ENCODE results near the gene ABLIM2. TPM values are rescaled to one million over a fixed set of nuclear protein-coding genes. Genes with fewer than 3 reads are reported as not detected.
"Not testable (repeated sequence)": the region's sequence is repeated elsewhere in the genome, so short reads cannot be mapped to it uniquely, and the experiment has no call there.

Gene ABLIM2
- total RNA-seq, 1 experiment from 2014 or later, result 2.7 TPM

DNA sequence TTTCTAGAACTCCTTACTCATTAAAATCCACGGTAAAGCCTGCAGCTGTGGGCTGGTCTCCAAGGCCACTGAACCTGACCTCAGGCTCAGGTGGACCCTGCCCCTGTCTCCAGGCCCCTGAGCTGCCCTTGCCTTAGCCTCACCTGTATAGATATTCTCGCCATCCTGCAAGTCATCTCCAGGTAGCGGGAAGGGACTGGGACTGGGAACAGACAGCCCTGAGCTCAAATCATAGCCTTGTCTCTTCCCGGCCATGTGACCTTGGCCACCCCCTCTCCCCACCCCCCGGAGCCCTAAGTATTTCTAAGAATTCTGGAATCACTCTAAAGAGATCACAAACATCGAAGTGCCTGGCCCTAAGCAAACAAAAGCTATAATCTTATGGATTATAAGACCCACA, 17.7 kb downstream of the ABLIM2 start:
- peaks cover 11% of the 10 kb centered on the region for H3K4me1 ChIP-seq (ENCODE audit: insufficient read depth, low read length, poor library complexity, severe bottlenecking)
- no peak for DNase-seq (ENCODE audit: low spot score)
- BruUV-seq (replicated peaks), result no TSS peak
- H3K36me3 ChIP-seq (ENCODE audit: insufficient read depth, low read length, poor library complexity, severe bottlenecking), result no peaks in the 10 kb centered on the region
- no peak overlapping the region for H3K4me3 ChIP-seq (ENCODE audit: low read depth, low read length, poor library complexity, severe bottlenecking)
- TF ChIP-seq, protein P1, sequence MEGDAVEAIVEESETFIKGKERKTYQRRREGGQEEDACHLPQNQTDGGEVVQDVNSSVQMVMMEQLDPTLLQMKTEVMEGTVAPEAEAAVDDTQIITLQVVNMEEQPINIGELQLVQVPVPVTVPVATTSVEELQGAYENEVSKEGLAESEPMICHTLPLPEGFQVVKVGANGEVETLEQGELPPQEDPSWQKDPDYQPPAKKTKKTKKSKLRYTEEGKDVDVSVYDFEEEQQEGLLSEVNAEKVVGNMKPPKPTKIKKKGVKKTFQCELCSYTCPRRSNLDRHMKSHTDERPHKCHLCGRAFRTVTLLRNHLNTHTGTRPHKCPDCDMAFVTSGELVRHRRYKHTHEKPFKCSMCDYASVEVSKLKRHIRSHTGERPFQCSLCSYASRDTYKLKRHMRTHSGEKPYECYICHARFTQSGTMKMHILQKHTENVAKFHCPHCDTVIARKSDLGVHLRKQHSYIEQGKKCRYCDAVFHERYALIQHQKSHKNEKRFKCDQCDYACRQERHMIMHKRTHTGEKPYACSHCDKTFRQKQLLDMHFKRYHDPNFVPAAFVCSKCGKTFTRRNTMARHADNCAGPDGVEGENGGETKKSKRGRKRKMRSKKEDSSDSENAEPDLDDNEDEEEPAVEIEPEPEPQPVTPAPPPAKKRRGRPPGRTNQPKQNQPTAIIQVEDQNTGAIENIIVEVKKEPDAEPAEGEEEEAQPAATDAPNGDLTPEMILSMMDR (conservative IDR thresholded peaks at IDR 0.05; ENCODE audit: low read depth, low read length), result no peak
- no peak for TF ChIP-seq EZH2 (IDR thresholded peaks at IDR 0.05; ENCODE audit: borderline replicate concordance, low read depth, low read length, poor library complexity, severe bottlenecking)
- no peak overlapping the region for H3K27ac ChIP-seq (ENCODE audit: low read depth, low read length, poor library complexity, severe bottlenecking)
- intact Hi-C loops (cut with micrococcal nuclease; ENCODE audit: unreplicated experiment), result no loop called here
- POLR2A ChIA-PET (ENCODE audit: low non-redundant PET), result no interaction called here
- no peaks in the 10 kb centered on the region for H3K9me3 ChIP-seq (ENCODE audit: low read depth, low read length, poor library complexity, severe bottlenecking)
- H3K27me3 ChIP-seq (replicated peaks; ENCODE audit: insufficient read depth, low read depth, low read length, poor library complexity), result no peaks in the 10 kb centered on the region
- CTCF ChIA-PET, result interaction anchor here (0.8 kb wide), 1 partner anchor 254 kb away, joined by 7 read pairs; no protein-coding TSS in a partner anchor

DNA sequence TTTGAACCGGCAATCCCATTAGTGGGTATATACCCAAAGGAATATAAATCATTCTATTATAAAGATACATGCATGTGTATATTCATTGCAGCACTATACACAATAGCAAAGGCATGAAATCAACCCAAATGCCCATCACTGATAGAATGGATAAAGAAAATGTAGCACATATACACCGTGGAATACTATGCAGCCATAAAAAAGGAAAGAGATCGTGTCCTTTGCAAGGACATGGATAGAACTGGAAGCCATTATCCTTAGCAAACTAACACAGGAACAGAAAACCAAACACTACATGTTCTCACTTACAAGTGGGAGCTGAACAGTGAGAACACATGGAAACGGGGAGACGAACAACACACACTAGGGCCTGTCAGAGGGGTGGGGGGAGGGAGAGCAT, 18.9 kb downstream of the ABLIM2 start:
- H3K4me3 ChIP-seq (ENCODE audit: low read depth, low read length, poor library complexity, severe bottlenecking); intact Hi-C loops (cut with micrococcal nuclease; ENCODE audit: unreplicated experiment); H3K9me3 ChIP-seq (ENCODE audit: low read depth, low read length, poor library complexity, severe bottlenecking); DNase-seq (ENCODE audit: low spot score); H3K36me3 ChIP-seq (ENCODE audit: insufficient read depth, low read length, poor library complexity, severe bottlenecking); H3K4me1 ChIP-seq (ENCODE audit: insufficient read depth, low read length, poor library complexity, severe bottlenecking); BruUV-seq (replicated peaks); H3K27ac ChIP-seq (ENCODE audit: low read depth, low read length, poor library complexity, severe bottlenecking); POLR2A ChIA-PET (ENCODE audit: low non-redundant PET); H3K27me3 ChIP-seq (replicated peaks; ENCODE audit: insufficient read depth, low read depth, low read length, poor library complexity): not testable (repeated sequence)
- CTCF ChIA-PET, result interaction anchor here (0.7 kb wide), 1 partner anchor 42 kb away, joined by 3 read pairs; no protein-coding TSS in a partner anchor

DNA sequence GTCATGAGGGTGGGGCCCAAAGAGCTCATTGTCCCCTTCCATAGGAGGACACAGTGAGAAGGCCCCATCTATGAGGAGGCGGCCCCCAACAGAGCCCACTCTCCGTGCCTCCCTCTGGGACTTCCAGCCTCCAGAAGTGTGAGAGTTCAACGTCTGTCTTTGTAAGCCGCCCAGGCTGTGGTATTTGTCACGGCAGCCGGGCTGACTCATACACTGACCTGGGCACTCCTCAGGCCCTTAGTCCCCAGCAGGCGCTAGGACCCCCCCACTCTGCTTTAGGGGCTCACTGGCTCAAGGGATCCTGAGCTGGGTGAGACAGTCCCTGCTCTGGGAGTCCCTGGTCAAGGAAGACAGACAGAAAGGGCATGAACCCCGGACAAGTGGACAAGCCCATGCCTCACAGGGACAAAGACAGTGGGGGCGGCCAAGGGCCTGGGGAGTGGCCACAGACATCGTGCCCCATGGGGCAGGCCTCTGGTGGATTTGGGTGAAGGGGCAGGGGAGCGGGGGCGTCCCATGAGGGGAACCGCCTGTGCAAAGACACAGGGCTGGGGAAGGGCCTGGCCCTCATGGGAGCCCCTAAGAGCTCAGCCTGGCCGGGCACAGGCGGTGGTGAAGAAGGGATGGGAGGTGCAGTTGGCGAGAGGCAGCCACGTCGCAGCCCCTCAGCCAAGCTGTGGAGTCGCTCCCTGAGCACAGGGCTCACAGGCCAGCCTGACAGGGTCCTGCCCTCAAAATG, 21.5 kb downstream of the ABLIM2 start:
- intact Hi-C loops (cut with micrococcal nuclease; ENCODE audit: unreplicated experiment), result no loop called here
- DNase-seq (ENCODE audit: low spot score), result no peak
- CTCF ChIA-PET, result no interaction called here
- BruUV-seq (replicated peaks), result no TSS peak
- H3K27ac ChIP-seq (ENCODE audit: low read depth, low read length, poor library complexity, severe bottlenecking), result no peak overlapping the region
- POLR2A ChIA-PET (ENCODE audit: low non-redundant PET), result no interaction called here
- no peaks in the 10 kb centered on the region for H3K9me3 ChIP-seq (ENCODE audit: low read depth, low read length, poor library complexity, severe bottlenecking)
- TF ChIP-seq, protein P1 (conservative IDR thresholded peaks at IDR 0.05; ENCODE audit: low read depth, low read length), result no peak
- TF ChIP-seq EZH2 (IDR thresholded peaks at IDR 0.05; ENCODE audit: borderline replicate concordance, low read depth, low read length, poor library complexity, severe bottlenecking), result no peak
- H3K27me3 ChIP-seq (replicated peaks; ENCODE audit: insufficient read depth, low read depth, low read length, poor library complexity), result no peaks in the 10 kb centered on the region
- no peak overlapping the region for H3K4me3 ChIP-seq (ENCODE audit: low read depth, low read length, poor library complexity, severe bottlenecking)
- no peaks in the 10 kb centered on the region for H3K4me1 ChIP-seq (ENCODE audit: insufficient read depth, low read length, poor library complexity, severe bottlenecking)
- H3K36me3 ChIP-seq (ENCODE audit: insufficient read depth, low read length, poor library complexity, severe bottlenecking), result no peaks in the 10 kb centered on the region

DNA sequence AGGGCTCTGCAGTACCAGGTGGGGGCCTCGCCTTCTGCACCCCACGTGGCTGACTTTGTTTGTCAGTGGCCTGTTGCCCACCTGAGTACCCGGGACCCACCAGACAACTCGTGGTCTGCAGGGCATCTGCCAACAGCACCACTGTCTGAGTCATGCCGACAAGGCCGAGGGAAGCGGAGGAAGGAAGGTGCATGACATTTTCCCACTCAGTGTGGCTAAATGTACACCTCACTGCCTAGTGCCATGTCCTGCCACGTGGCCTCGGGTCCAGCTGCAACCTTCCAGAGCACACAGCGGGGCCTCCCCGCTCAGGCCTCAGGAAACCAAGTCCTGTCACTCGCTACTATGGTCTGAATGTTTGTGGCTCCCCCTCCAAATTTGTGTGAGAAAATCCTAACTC, 22.1 kb downstream of the ABLIM2 start:
- no peak overlapping the region for H3K27ac ChIP-seq (ENCODE audit: low read depth, low read length, poor library complexity, severe bottlenecking)
- no peaks in the 10 kb centered on the region for H3K27me3 ChIP-seq (replicated peaks; ENCODE audit: insufficient read depth, low read depth, low read length, poor library complexity)
- no peak overlapping the region for H3K4me3 ChIP-seq (ENCODE audit: low read depth, low read length, poor library complexity, severe bottlenecking)
- H3K36me3 ChIP-seq (ENCODE audit: insufficient read depth, low read length, poor library complexity, severe bottlenecking), result no peaks in the 10 kb centered on the region
- POLR2A ChIA-PET (ENCODE audit: low non-redundant PET), result no interaction called here
- no peaks in the 10 kb centered on the region for H3K9me3 ChIP-seq (ENCODE audit: low read depth, low read length, poor library complexity, severe bottlenecking)
- CTCF ChIA-PET, result no interaction called here
- intact Hi-C loops (cut with micrococcal nuclease; ENCODE audit: unreplicated experiment), result no loop called here
- no peak for DNase-seq (ENCODE audit: low spot score)
- BruUV-seq (replicated peaks), result no TSS peak
- TF ChIP-seq, protein P1 (conservative IDR thresholded peaks at IDR 0.05; ENCODE audit: low read depth, low read length), result no peak
- TF ChIP-seq EZH2 (IDR thresholded peaks at IDR 0.05; ENCODE audit: borderline replicate concordance, low read depth, low read length, poor library complexity, severe bottlenecking), result no peak
- no peaks in the 10 kb centered on the region for H3K4me1 ChIP-seq (ENCODE audit: insufficient read depth, low read length, poor library complexity, severe bottlenecking)
